ENCODE results near the gene UTRN.
A peak's percentile ranks its signal among the peaks of the same experiment; 100 is the strongest.

Gene UTRN

DNA sequence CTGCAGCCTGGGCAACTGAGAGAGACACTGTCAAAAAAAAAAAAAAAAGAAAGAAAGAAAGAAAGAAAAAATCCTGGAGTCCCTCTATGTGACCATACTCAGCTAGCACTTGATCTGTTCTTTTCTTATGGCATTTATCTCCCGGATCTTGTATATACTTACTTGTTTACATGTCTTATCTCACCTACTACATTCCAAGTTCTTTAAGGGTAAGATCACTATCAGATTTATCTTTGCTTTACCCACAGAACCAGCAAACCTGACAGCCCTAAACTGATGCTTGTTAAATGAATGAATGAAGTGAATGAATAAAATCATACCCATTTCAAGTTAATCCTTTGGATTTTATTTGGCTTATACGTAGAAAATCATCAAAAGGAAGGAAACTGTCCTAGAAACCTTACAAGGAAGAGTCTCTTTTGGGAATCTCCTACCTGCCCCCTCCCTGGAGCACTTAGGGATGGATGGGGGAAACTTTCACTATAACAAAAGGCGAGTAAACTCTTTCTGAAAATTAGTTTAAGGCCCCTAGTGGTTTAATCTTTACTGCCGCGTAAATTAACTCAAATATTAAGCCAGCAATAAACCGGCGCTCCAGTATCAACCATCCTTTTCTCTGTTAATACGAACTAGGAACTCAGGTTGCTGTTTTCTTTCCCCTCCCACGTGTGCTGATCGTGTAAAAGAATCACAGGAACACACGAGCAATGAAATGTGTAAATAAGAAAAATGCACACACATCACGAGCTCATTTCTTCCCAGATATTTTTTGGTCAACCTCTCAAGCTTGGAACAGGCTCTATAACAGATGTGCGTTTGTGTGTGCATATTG is 1.3 kb upstream of the UTRN start:
- peak; percentile 47 for DNase-seq (ENCODE audit: low spot score)

DNA sequence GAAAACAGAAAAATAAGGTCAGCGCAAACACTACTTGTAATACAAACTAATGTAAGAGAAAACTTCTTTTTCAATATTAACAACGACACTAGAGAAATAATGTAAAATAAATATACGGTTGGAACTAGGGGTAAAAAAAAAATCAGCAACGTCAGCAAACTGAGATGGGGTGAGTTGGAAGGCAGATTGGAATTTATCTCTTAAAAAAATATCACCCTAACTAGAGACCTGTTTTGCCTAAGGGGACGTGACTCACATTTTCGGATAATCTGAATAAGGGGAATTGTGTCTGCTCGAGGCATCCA is 705 bp upstream of the UTRN start:
- no peak for DNase-seq (ENCODE audit: low spot score)

DNA sequence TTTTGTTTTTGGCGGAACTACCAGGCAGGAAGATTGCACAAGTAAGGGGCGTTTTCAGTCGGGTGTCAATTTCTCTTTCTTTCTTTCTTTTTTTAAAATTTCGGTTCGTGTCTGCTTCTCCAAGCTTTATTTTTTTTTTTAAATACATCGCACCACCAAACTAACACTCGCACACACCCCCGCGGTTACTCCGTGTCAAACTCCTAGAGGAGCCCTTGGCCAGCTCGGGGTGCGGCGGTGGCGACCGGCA is 338 bp downstream of the UTRN start:
- DNase-seq (ENCODE audit: low spot score) = no peak

DNA sequence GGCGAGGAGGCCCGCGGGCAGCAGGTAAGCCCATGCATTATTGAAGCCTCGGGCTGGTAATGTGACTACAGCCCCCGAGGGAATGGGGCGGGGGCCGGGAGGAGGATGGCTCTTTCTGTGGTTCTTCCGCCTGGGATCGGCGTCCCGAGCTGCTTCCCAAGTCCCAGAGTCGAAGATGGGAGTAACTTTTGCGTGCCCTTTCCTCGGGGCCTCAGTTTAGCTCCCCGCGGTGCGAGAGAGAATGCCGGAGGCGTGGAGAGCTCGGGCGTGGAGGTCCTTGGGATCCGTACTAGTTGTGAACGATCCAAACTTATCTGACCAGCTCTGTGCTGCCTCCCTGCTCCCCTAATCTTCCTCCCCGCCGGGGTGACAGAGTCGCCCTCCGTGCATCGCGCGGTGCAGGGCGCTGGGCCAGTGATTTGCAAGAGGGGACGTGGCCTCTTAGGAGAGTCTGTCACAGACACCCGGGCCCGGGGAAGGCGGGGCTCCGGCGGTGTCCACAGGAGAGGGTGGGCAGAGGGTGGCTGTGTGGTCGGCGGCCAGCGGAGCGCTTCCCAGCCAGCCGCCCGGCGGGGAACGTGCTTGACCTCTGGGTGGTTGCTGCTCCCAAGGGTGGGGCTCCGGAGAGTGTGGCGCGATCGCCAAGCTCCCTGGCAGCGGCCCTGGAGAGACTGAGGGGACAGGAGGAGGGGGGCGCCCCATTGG is 815 bp downstream of the UTRN start:
- peak; percentile 65 for DNase-seq (ENCODE audit: low spot score)

DNA sequence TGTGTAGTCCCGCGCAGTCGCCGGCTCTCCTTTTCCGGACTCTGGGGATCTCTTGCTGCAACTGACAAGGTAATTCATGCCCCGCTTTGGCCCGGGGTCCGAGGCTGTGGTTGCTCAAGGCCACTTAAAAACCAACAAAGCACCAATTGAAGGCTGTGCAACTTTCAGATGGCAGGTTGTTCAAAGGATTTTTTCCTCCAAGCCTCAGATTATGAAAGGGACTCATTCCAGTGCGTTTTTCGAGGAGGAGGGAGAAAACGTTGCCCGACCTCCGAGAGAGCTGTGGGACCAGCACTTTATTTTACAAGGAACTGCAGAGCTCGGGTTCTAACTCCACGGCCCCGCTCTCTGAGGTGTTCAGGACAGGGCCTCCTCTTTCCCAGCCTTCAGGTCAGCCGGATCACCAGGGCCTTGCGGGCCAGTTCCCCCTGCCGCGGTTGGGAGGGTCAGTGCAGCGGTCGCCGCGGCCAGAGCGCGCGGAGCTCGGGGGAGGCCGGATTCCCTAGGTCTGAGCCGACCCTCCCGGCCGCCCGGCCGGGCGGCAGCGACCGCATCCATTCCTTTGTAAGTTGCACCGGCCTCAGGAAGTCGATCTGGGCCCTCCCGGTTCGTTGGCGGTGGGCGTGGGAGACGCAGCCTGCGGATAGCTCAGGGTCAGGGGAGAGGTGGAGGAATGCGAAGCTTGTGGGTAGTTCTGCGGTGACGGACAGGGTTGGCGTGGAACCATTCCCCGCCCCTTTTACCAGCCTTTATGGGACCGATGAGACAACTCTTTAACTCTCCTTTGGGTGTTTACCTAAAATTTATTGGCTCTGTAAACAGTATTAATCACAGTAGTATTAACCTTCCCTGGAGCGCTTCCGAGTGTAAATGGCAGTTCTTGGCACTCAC is 1.6 kb downstream of the UTRN start:
- DNase-seq (ENCODE audit: low spot score) = peak; percentile 79

DNA sequence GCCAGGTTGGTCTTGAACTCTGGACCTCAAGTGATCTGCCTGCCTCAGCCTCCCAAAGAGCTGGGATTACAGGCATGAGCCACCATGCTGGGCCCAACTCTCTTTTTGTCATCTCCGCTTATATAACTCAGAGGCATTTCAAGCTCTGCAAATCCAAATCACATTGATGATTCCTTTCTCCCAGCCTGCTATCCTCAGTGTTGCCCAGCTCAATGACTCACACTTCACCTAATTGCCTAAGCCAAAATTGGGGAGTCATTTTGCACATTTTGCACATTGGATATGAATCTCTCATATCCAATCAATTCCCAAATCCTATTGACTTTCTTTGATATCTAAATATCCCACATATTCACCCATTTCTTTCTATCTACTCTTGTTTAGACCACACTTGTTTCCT is 3.9 kb downstream of the UTRN start:
- no peak for DNase-seq (ENCODE audit: low spot score)

DNA sequence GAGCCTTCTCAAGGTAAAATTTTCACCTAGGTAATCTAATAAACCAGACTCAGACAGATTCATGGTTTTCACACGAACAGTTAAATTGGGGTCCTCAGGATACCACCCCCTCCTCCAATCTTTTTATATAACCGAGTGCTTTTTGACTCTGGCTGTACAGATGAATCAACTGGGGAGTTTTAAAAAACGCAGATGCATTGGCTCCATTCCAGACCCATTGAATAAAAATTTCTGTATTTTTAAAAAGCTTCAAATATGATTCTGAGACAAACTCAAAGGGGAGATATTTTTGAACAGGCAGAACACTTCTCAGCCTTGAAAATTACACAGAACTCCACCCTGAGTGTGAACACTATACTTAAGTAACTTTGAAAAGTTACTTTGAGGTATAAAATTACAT is 7.2 kb downstream of the UTRN start:
- DNase-seq (ENCODE audit: low spot score) = no peak

DNA sequence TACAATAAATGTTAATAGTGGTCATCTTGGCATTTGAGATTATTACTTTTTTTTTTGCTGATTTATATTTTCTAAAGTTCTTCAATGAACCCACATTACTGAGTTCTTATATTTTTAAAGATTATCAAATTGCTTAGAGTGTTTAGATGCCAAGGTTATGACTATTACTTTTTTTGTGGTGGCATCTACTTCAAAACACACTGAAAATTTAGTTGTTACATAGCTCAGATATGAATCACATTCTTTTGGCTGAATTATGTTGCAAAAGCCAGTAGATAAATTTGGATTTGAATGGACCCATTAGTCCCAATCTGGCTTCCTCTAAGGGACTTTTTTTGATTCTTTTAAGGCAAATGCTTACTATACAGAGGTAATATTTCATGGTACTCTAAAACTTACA is 8.9 kb downstream of the UTRN start:
- peak; percentile 64 for DNase-seq (ENCODE audit: low spot score)

DNA sequence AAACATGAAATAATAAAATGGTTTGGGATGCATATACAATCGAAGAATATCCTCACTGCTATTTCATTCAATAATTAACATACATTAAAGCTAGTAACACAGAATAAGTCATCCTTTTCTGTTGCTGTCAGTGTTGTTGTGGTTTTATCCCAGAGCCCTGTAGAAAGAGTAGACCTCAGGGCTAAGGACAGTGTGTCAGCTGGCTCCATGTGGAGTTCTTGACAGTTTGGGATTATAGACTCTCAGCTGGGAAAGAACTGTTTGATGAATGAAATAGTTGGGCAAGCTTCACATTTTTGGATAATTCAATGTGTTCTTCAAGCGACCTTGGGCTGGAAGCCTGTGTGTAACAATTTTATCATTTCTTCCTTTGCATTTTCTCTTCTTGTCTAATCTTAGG is 10.1 kb downstream of the UTRN start:
- no peak for DNase-seq (ENCODE audit: low spot score)

DNA sequence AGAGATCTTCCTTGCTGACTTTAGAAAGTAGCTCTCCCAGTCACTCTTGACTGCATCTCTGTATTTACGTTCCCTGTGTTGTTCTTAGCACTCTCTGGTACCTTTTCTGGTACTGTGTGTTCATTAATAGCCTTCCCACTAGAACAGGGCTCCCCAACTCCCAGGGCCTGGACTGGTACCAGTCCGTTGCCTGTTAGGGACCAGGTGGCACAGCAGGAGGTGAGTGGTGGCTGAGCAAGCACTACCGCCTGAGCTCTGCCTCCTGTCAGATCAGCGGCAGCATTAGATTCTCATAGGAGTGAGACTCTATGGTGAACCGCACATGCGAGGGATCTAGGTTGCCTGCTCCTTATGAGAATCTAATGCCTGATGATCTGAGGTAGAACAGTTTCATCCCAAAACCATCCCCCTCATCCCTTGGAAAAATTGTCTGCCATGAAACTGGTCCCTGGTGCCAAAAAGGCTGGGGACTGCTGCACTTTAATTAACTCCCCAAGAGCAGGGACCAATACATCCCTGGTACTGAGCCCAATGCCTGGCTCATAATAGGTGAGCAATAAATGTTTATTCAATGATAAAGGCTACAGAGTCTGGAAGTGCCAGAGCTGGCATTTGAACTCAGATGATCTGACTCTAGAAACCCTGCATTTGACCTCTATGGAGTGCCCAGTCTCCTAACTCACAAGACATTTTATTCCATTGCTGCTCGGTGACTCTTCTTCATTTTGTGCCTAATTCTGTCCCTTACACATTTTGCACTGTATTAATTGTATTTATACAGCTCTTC is 11.0 kb downstream of the UTRN start:
- DNase-seq (ENCODE audit: low spot score) = no peak

DNA sequence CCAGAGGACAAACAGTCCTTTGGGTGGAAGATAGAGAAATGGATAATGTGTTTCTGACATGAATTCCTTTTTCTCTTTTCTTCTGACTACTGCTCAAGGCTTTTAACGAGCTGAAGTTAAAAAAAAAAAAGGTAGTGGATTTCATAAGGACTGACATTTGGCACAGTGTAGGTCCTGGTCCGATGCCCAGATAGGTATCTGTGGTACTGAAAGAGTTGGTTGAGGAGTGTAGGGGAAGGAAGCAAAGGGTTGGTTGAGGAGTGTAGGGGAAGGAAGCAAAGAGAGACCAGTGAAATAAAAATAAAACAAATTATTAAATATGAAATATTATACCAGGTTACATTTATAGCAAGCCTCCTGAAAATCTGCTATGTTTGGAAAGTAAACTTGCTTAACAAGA is 11.8 kb downstream of the UTRN start:
- no peak for DNase-seq (ENCODE audit: low spot score)

DNA sequence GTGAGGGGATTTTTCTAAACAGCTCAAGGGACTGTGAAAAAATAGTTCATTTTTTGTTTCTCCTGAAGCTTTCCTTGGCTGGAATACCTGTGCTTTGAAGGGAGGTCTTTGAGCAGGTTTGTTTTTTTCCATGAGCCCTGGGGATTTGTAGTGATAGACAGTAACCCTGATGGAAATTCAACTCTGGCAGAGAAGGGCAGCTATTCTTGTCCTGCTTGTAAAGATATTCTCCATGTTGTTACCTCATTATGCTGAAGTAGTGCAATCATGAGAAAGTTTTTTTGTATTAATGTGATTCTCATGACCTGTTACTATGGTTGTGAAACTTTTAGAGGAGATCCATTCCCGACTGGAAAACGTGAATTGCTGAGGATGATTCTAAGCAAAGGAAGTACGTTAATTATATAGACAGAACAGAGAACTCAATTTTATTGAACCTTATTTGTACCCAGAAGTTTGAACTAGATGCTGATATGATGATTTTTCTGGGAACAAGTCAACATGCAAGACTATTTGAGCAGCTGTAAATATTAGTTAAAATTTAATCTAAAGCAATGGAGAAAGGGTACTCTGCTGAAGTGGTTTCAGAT is 12.5 kb downstream of the UTRN start:
- no peak for DNase-seq (ENCODE audit: low spot score)

DNA sequence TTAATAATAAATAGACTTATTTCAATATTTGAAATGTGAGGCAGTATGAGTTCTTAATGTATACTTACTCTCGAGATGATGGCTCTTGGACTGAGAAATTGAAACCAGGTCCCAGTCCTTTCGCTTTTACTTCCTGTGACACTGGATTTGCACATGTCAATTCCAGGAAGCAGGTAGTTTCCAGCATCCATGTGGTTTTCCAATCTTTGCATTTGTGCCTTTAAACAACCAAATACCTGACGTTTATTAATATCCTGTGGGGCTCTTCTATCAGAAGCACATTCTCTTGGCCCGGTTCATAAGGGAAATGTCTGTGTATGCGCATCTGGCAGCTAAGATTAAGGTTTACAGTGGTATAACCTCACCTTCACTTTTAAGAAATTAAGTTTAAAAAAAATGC is 13.1 kb downstream of the UTRN start:
- DNase-seq (ENCODE audit: low spot score) = no peak

DNA sequence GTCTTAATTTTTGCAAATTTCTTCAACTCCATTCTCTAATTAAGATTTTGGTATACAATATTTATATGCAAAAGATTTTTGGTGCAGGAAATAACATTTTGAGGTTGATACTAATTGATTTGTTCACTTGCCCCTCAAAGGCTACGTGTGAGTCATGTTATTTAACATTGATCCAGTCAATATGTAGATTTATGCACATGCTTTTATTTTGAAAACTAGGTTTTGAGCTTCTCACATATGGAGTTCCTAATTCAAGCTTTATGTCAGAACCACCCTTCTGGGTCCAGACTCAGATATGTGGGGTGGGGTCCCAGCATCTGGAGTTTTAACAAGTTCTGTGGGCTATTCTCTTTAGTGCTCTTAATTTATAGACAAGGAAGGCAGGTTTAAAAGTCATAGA is 13.8 kb downstream of the UTRN start:
- no peak for DNase-seq (ENCODE audit: low spot score)

DNA sequence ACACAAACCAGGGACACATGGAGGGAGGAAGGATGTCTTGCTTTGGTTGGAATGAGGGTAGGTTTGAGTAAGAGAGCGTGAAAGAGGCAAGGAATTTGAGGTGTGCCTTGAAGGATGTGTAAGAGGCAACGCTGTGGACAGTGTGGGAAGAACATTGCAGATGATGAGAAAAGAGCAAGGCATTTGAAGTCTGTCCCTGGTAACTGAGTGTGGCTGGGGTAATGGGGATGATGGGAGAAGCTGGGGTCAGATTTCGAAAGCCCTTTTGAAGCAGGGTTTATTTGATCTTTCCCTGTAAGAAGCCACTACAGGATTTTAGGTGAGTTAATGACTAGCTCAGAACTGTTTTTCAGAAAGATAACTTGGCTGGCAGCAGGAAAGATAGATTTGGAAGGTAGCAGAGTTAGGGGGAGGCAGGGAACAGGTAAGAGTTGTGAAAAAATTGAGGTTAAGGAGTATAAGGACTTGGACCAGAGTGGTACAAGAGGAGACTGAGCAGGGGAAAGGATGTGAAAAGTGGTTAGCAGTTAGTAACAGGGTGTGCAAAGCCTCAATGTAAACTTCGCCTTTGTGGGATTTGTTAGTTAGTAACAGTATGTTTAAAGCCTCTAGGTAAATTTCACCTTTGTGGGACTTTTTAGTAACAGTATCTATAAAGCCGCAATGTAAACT is 17.7 kb downstream of the UTRN start:
- DNase-seq (ENCODE audit: low spot score) = no peak

DNA sequence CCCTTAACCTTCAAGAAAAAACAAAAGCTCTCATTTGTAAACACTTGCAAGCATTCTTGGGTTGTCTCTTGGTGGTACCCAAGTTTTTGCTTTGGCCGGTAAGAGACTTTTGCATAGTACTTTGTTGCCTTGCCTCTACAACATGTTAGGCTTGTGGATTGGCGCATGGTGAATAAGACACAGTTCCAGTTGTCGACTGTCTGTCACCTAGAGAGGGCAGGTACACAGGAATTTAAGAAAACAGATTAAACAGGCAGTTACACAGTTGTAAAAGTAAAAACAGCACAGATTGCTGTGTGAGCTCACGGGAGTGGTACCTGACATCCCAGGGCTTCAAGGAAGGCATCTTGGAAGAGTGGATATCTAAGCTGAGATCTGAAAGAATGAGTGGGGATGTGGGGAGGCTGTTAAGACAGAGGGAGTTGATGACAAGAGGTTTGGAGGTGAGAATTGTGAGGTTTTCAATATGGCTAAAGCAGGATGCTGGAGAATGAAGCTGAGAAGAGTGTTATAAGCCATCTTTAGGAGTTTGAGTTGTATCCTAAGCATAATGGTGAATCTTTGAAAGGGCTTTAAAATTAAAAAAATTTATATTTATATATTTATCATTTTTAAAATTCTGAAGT is 19.2 kb downstream of the UTRN start:
- DNase-seq (ENCODE audit: low spot score) = no peak

DNA sequence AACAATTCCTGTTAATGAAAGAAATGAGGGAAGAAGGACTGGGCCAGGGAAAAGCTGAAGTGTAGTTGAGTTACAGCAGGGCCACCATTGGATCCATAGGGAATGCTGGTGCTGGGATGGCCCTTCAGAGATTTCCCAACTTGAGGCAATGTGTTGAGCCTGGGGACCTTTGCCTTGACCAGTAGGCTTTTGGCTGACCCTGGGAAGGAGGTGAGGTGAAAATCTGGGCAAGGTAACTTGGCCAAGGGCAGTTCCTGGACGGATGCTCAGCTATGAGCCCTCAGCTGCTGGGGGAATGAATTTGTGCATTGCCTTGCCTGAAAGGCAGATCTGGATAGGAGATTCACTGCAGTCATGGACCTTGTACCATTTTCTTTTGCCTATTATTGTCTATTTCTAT is 20.4 kb downstream of the UTRN start:
- no peak for DNase-seq (ENCODE audit: low spot score)

DNA sequence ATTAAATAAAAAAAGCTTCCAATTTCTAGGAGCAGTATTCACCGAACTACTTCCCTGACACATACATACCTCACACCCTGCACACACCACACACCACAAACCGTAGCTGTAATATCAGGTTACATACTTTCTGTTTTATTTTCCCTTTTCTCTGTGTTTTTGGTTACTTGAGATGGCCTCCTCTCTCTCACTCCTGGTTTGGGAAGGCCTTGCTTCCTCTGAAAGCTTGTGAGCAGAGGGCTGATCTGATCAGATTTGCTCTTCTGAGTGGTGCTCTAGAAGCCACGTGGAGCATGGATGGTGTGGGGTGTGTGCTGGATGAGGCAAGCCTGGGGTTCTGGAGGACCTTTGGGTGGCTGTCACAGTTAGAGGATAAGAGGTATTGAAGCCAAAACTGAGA is 20.9 kb downstream of the UTRN start:
- DNase-seq (ENCODE audit: low spot score) = no peak

DNA sequence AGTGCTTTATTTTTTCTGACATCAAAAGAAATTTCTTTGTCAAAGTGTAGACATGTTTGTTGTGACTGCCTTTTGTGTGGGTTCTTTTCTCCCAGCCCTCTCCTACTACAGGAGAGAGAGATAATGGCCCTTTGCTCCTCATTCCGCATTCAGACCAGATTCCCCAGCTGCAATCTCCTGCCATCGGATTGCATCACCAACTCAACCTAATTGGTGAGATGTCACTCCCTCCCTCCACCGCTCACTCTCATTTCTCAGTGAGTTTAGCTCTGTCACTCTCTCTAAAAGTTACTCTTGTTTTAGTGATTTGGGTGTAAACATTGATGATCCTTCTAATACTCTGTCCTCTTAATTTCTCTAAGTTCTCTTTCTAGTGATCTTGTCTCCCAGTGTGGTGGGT is 22.7 kb downstream of the UTRN start:
- no peak for DNase-seq (ENCODE audit: low spot score)

DNA sequence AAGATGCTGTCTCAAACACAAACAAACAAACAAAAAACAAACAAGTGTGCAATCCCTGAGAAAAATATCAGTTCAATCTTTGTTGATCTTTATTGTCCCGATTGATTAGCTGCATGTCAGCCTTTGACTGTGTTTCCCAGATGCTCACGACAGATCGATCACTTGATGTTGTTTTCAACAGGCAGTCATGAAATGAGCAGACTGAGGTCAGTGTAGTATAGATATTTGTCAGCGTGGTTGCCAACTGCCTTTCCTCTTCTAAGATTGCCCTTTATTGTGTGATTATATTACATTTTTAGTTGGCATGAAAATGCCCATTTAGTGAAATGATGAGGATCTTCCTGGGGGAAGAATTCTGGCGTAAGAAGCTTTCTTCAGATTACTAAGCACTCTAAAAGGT is 25.6 kb downstream of the UTRN start:
- DNase-seq (ENCODE audit: low spot score) = no peak

DNA sequence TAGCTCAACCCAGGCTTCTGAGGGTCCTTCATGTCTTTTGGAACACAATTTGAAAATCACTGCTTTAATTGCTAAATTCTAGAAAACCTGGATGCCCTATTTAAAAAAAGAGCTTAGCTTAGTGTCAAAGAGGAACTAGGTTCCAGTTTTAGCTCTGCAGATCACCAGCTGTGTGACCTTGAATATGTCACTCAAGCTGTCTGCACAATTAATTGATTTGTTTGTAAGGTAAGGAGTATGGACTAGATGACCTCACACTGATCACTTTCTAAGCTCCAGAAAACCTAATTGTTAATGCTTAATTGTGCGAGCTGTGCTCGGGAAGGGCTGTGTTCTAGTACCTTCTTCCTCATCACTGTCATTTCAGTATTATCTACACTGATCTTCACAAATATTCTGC is 26.2 kb downstream of the UTRN start:
- DNase-seq (ENCODE audit: low spot score) = no peak
